Endothelial cell of hepatic sinusoid (primary cell): Measurements from ENCODE around the gene NDUFAF5.

Source experiments
- in situ Hi-C: cut with HindIII; loops from 2 replicates; pipeline ENCODE4 v1.10.0; 2017; ENCODE audit warnings: low sequenced_read_pairs

Gene NDUFAF5

GRCh38 chr20:13777171-13777601 lies 7.6 kb upstream of the NDUFAF5 start:
- in situ Hi-C loops, result no loop called here

GRCh38 chr20:13778827-13779226 lies 6.0 kb upstream of the NDUFAF5 start:
- in situ Hi-C loops, result no loop called here

- in situ Hi-C loops, result no loop called here
Observed at GRCh38 chr20:13783528-13783927, 1.3 kb upstream of the NDUFAF5 start.

- in situ Hi-C loops, result no loop called here
Observed at GRCh38 chr20:13784271-13784892, 446 bp upstream of the NDUFAF5 start.

GRCh38 chr20:13786143-13786828 lies 1.5 kb downstream of the NDUFAF5 start:
- in situ Hi-C loops, result no loop called here

- in situ Hi-C loops, result no loop called here
Observed at GRCh38 chr20:13788167-13788834, 3.5 kb downstream of the NDUFAF5 start.

GRCh38 chr20:13790708-13791107 lies 5.9 kb downstream of the NDUFAF5 start:
- in situ Hi-C loops, result no loop called here

GRCh38 chr20:13791540-13792459 lies 7.0 kb downstream of the NDUFAF5 start:
- in situ Hi-C loops, result no loop called here

- in situ Hi-C loops, result no loop called here
Observed at GRCh38 chr20:13793001-13793400, 8.2 kb downstream of the NDUFAF5 start.

GRCh38 chr20:13794667-13795066 lies 9.8 kb downstream of the NDUFAF5 start:
- in situ Hi-C loops, result no loop called here

GRCh38 chr20:13799040-13799439 lies 14.2 kb downstream of the NDUFAF5 start:
- in situ Hi-C loops, result no loop called here

- in situ Hi-C loops, result no loop called here
Observed at GRCh38 chr20:13799974-13800373, 15.1 kb downstream of the NDUFAF5 start.

GRCh38 chr20:13800728-13801134 lies 15.9 kb downstream of the NDUFAF5 start:
- in situ Hi-C loops, result no loop called here

GRCh38 chr20:13809373-13809772 lies 24.5 kb downstream of the NDUFAF5 start:
- in situ Hi-C loops, result no loop called here

- in situ Hi-C loops, result no loop called here
Observed at GRCh38 chr20:13809855-13810254, 25.0 kb downstream of the NDUFAF5 start.

- in situ Hi-C loops, result no loop called here
Observed at GRCh38 chr20:13810446-13810845, 25.6 kb downstream of the NDUFAF5 start.

GRCh38 chr20:13813910-13814309 lies 29.1 kb downstream of the NDUFAF5 start:
- in situ Hi-C loops, result no loop called here

- in situ Hi-C loops, result no loop called here
Observed at GRCh38 chr20:13814672-13815071, 29.8 kb downstream of the NDUFAF5 start.

GRCh38 chr20:13816757-13817156 lies 31.9 kb downstream of the NDUFAF5 start:
- in situ Hi-C loops, result no loop called here

GRCh38 chr20:13817342-13817741 lies 32.5 kb downstream of the NDUFAF5 start:
- in situ Hi-C loops, result no loop called here
